Measurements from ENCODE around the gene ZNF316. TPM values are rescaled to one million over a fixed set of nuclear protein-coding genes. Genes with fewer than 3 reads are reported as not detected.
A peak's percentile ranks its signal among the peaks of the same experiment; 100 is the strongest.

ZNF316 gene
- polyA plus RNA-seq, 1 of the 3 experiments (the other 2 are of a cell fraction) = 18.6 TPM

- no peak overlapping the region for H3K9ac ChIP-seq
- no peaks in the 10 kb centered on the region for H3F3A ChIP-seq (replicated peaks; ENCODE audit: insufficient read depth)
- no peak overlapping the region for H3K27ac ChIP-seq (ENCODE audit: low read depth in 2 of 2, low read length in 1 of 2)
- H3K4me1 ChIP-seq (ENCODE audit: control insufficient read depth in 1 of 2, insufficient read depth in 2 of 2, low read depth in 1 of 2, low read length in 1 of 2) = no peaks in the 10 kb centered on the region
- no peaks in the 10 kb centered on the region for H3K9me3 ChIP-seq
- peak; percentile 32 for DNase-seq
- TF ChIP-seq IRF3 (IDR thresholded peaks at IDR 0.05; ENCODE audit: low read depth, low read length) = no peak
- no peak for TF ChIP-seq FOXJ3 (CRISPR knock-in tag; IDR thresholded peaks at IDR 0.05)
- no peak for TF ChIP-seq YY1 (IDR thresholded peaks at IDR 0.05; ENCODE audit: low read depth)
- TF ChIP-seq PBX3 (IDR thresholded peaks at IDR 0.05) = no peak
- TF ChIP-seq TCF12 (IDR thresholded peaks at IDR 0.05) = no peak
- H3K79me2 ChIP-seq (ENCODE audit: insufficient read depth) = peaks cover 8% of the 10 kb centered on the region; the same call in 1 of the 2 replicates
- ChIA-PET CTCF (interaction anchor here (0.6 to 2.8 kb wide), 3 partner anchors 9 to 138 kb away, joined by 3 to 12 read pairs (median 3); no protein-coding TSS in a partner anchor), POLR2A (no interaction called here)
- H3K4me2 ChIP-seq = no peak overlapping the region
- H2AFZ ChIP-seq (ENCODE audit: low read depth) = no peak overlapping the region
- H3K27me3 ChIP-seq (ENCODE audit: insufficient read depth) = no peaks in the 10 kb centered on the region
- H3K36me3 ChIP-seq (replicated peaks in 1 of 2; ENCODE audit: control insufficient read depth in 1 of 2, insufficient read depth in 2 of 2, low read length in 1 of 2) = peaks cover 40 to 84% of the 10 kb centered on the region in 2 experiments
- H3K9me2 ChIP-seq = no peaks in the 10 kb centered on the region
- H4K20me1 ChIP-seq (ENCODE audit: insufficient read depth) = peaks cover 20% of the 10 kb centered on the region; the same call in 1 of the 2 replicates
- no peak overlapping the region; a peak in 1 of 4 replicates for H3K4me3 ChIP-seq (ENCODE audit: low read depth in 2 of 2, low read length in 1 of 2)
- 97% methylated on average over 10 of the region's 10 CpGs for WGBS (ENCODE audit: low lambda C conversion rate)
Observed at GRCh38 chr7:6650086-6650485, 13.0 kb downstream of the ZNF316 start.

- 99% methylated on average over 11 of the region's 12 CpGs for WGBS (ENCODE audit: low lambda C conversion rate)
- no peaks in the 10 kb centered on the region for H3F3A ChIP-seq (replicated peaks; ENCODE audit: insufficient read depth)
- DNase-seq = peak; percentile 36
- no peaks in the 10 kb centered on the region for H3K9me2 ChIP-seq
- no peaks in the 10 kb centered on the region for H3K27me3 ChIP-seq (ENCODE audit: insufficient read depth)
- peaks cover 42 to 87% of the 10 kb centered on the region in 2 experiments for H3K36me3 ChIP-seq (replicated peaks in 1 of 2; ENCODE audit: control insufficient read depth in 1 of 2, insufficient read depth in 2 of 2, low read length in 1 of 2)
- POLR2A ChIA-PET = no interaction called here
- peaks cover 8% of the 10 kb centered on the region; the same call in 1 of the 2 replicates for H3K79me2 ChIP-seq (ENCODE audit: insufficient read depth)
- H4K20me1 ChIP-seq (ENCODE audit: insufficient read depth) = peaks cover 20% of the 10 kb centered on the region; the same call in 1 of the 2 replicates
- H2AFZ ChIP-seq (ENCODE audit: low read depth) = no peak overlapping the region
- H3K4me2 ChIP-seq = no peak overlapping the region
- no peak overlapping the region for H3K9ac ChIP-seq
- H3K9me3 ChIP-seq = no peaks in the 10 kb centered on the region
- no peaks in the 10 kb centered on the region for H3K4me1 ChIP-seq (ENCODE audit: control insufficient read depth in 1 of 2, insufficient read depth in 2 of 2, low read depth in 1 of 2, low read length in 1 of 2)
- CTCF ChIA-PET = interaction anchor here (0.6 to 2.8 kb wide), 2 partner anchors 8 to 139 kb away, joined by 3 to 12 read pairs; no protein-coding TSS in a partner anchor
- H3K4me3 ChIP-seq (ENCODE audit: low read depth in 2 of 2, low read length in 1 of 2) = peak overlapping the region in 1 of 2 experiments; percentile 3; a peak in 1 of 4 replicates
- TF ChIP-seq RCOR1 (IDR thresholded peaks at IDR 0.05; ENCODE audit: low read length) (no peak), MEF2A (IDR thresholded peaks at IDR 0.05; ENCODE audit: borderline replicate concordance, low read depth) (no peak), JUND (IDR thresholded peaks at IDR 0.05) (no peak), GABPA (IDR thresholded peaks at IDR 0.05; ENCODE audit: low read depth) (no peak), RXRA (IDR thresholded peaks at IDR 0.05; ENCODE audit: borderline replicate concordance, low read depth) (no peak), RFX5 (IDR thresholded peaks at IDR 0.05; ENCODE audit: low read length) (no peak), MXI1 (IDR thresholded peaks at IDR 0.05; ENCODE audit: low read depth, low read length) (no peak), NRF1 (IDR thresholded peaks at IDR 0.05; ENCODE audit: low read depth, low read length) (no peak), RAD21 (IDR thresholded peaks at IDR 0.05; ENCODE audit: low read length) (no peak), FOSL2 (IDR thresholded peaks at IDR 0.05; ENCODE audit: borderline replicate concordance, low read depth) (no peak), NFIC (IDR thresholded peaks at IDR 0.05; ENCODE audit: borderline replicate concordance) (no peak), CTCF (IDR thresholded peaks at IDR 0.05) (no peak), GATA2 (CRISPR knock-in tag; IDR thresholded peaks at IDR 0.05) (no peak), PBX3 (IDR thresholded peaks at IDR 0.05) (no peak), ZBTB33 (IDR thresholded peaks at IDR 0.05; ENCODE audit: borderline replicate concordance, low read depth) (no peak)
- no peak overlapping the region for H3K27ac ChIP-seq (ENCODE audit: low read depth in 2 of 2, low read length in 1 of 2)
Observed at GRCh38 chr7:6650521-6651011, 13.4 kb downstream of the ZNF316 start.
